KG1 (cell line): ENCODE results near the gene TCTA.

Source experiments
- DNase-seq: peaks from one replicate; lab custom pipeline; 2025; lab: John Stamatoyannopoulos, UW

The TCTA gene

DNA sequence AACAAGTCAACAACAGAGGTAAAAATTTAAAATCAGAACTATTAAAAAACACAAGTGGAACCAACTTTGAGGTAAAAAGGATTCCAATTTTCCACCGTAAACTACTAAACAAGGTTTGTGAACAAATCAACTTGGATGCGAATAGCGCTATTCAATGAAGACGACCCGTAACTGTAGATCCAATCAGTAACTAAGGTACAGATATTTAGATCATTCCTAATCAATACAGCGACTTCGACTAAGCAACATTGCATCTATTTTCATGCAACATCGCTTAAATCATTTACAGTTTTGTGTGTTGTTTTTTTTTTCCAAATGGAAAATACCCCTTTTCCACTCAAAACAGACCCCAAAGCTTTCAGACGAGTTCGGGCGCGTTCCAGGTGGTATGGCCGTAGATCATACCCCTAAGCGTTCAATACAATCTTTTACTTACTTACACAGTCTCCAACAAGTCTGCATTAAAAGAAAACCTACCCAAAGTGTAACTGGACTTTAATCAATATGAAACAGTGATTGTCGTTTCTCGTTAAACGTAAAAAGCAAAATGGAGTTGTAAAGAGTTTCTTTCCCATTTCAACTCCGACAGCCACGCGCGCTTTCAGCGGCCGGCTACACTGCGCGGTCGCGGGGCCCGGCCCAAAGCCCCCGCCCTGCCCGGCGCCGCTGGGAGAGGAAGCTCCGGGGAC, 1.2 kb upstream of the TCTA start:
- no peak for DNase-seq

- DNase-seq, result no peak
Measured at GRCh38 chr3:49411535-49411967, 672 bp upstream of the TCTA start.

DNA sequence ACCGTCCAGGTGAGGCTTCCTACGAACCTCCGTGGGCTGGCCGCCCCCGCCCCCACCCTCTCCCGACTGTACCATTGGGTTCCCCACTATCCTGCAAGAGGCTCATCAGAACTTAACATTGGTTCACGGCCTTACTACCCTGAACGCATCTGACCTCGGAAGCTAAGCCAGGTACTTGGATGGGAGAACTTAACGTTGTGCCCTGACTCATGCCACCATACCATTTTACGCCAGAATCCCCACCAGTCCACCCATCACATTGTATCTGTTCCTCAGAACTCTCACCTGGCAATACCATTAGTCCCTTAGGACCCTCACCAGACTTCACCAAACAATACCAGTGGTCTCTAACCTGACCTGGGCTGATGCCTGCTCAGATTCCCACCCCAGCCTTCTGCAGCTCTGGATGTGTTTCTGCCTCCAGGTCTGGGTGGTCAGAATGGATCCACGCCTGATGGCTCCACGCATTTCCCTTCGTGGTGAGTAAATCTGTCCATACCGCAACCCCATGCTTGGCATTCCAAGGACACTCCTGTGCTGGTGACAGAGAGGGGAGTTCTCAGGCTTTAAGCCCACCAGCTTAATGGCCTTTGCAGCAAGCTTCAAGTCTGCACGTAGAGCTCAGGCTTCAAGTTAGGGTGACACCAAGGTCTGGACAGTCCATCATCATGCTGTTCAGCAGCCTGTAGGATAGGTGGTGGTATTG, 562 bp downstream of the TCTA start:
- DNase-seq, result no peak

DNA sequence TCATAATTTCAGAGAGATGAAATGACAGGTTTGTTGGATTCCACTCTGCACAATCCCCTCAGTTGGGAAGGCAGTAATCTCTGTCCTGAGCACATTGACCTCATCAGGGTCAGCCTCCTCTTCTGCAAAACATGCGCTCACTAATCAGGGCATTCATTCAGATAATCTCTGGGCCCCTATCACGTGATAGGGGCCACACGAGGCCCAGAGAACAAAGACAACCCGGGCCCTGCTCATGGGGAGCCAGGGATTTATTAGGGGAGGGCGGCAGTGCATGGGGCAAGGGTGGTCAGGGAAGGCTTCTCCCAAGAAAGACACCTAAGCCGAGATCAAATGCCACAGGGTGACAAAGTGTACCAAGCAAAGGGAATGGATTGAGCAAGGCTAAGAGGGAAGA, 1.1 kb downstream of the TCTA start:
- no peak for DNase-seq

- no peak for DNase-seq
Measured at GRCh38 chr3:49414753-49415152, 2.5 kb downstream of the TCTA start.

DNA sequence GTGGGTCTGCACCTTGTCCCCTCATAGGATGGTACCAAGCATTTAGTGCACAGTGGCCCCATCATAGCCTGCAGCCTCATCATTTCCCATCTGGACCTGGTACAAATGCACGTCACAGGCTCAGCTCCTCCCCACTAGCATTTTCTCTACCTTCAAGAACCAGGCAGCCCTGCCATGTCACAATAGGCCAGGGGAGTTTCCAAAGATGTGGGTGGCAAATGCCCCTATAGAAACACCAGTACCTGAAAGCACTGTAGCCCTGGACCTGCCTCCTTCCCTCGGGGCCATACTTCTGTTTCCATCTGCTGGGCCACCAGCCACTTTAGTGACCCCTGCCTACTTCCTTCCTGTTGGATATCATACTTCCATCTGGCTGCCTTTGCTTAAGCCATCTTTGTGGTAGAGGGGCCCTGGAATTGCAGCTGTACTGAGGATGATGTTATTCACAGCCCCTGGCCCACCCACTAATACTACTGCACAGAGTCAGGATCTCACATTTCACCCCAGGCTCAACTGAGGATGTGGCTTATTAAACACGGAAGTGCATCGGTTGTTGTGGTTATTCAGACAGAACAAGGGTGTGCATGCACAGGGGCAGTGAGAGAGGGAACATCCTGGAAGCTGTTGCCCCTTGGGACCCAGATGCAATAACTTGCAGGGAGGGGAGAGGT, 3.8 kb downstream of the TCTA start:
- peak; percentile 40 for DNase-seq

DNA sequence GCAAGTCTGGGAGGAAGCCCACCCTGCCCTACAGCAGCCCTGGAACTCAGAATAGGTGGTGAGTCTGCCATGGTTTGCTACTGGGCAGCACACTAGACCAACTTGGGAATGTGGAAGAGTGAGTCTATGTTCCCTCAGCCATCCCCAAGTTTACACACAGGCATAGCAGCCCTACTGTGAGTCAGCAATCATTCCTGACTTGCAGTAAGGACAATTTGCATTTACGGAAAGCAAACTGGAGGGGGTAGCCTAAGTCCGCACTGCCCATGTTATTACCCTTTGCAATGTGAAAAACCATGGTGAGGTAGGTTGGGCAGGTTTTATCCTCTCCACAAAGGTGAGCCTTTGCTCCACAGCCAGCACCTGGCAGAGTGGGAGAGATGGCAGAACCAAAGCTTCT, 4.6 kb downstream of the TCTA start:
- DNase-seq, result no peak

GRCh38 chr3:49417516-49418120, 5.4 kb downstream of the TCTA start:
- DNase-seq, result no peak

GRCh38 chr3:49421890-49422378, 9.7 kb downstream of the TCTA start:
- no peak for DNase-seq

- no peak for DNase-seq
Measured at GRCh38 chr3:49422379-49423248, 10.4 kb downstream of the TCTA start, which contains the start of gene AMT. Gene AMT, minus strand, starts transcription at chr3:49422473. Its CDS starts 23 bp downstream, at chr3:49422450.

GRCh38 chr3:49424816-49425215, 12.6 kb downstream of the TCTA start:
- no peak for DNase-seq

DNA sequence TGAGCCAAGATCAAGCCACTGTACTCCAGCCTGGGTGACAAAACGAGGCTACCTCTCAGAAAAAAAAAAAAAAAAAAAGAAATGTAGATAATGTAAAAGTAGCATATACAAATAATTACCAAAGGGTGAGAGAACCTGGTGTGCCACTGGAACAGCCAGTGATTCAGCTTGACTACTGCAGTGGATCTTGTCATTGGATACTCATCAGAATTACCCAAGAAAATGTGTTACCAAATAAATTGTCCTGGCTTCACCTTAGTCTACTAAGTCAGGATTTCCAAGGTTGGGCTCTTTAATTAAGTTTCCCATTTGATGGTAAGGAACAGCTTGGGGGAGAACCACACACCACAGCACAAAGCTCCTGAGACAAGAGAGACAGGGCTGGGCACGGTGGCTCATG, 15.4 kb downstream of the TCTA start:
- DNase-seq, result no peak

- DNase-seq, result no peak
Measured at GRCh38 chr3:49428752-49429080, 16.5 kb downstream of the TCTA start.

DNA sequence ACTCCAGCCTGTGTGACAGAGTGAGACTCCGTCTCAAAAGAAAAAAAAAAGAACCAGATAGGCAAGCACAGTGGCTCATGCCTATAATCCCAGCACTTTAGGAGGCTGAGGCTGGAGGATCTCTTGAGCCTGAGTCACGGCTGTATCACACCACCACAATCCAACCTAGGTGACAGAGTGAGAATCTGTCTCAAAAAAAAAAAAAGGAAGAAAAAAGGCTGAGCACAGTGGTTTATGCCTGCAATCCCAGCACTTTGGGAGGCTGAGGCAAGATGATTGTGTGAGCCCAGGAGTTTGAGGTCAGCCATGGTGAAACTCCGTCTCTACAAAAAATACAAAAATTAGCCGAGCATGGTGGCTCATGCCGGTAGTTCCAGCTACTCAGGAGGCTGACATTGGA, 22.5 kb downstream of the TCTA start:
- no peak for DNase-seq

GRCh38 chr3:49445391-49445790, 33.2 kb downstream of the TCTA start:
- DNase-seq, result no peak

- DNase-seq, result no peak
Measured at GRCh38 chr3:49453621-49454020, 41.4 kb downstream of the TCTA start.

DNA sequence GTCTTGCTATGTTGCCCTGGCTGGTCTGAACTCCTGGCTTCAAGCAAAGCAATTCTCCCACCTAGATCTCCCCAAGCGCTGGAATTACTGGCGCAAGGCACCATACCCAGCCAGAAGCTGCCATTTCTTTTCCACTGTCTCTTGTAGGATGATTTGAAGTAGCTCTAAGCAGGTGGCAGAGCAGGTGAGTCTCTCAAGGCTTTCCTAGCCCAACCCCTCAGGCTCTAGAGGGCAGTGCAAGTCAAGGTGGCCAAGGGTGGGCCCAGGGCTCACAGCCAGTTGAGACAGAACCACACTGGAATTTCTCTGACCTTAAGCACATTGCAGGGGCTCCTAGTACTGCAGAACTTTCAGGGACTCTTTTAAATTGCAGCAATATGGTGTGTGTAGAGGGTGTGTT, 42.2 kb downstream of the TCTA start:
- no peak for DNase-seq

GRCh38 chr3:49454898-49455681, 42.9 kb downstream of the TCTA start:
- no peak for DNase-seq

GRCh38 chr3:49456466-49456865, 44.2 kb downstream of the TCTA start:
- no peak for DNase-seq

- no peak for DNase-seq
Measured at GRCh38 chr3:49460188-49460890, 48.1 kb downstream of the TCTA start.
